Panc1 (cell line): ENCODE measurements around the gene EPN2. TPM values are rescaled to one million over a fixed set of nuclear protein-coding genes. Genes with fewer than 3 reads are reported as not detected.
A peak's percentile ranks its signal among the peaks of the same experiment; 100 is the strongest.
"Not testable (repeated sequence)": the region's sequence is repeated elsewhere in the genome, so short reads cannot be mapped to it uniquely, and the experiment has no call there.

Source experiments
- ATAC-seq: fragments of 200-7000 bp; cut with Tn5 transposase; 2 replicates; pipeline ENCODE4 v1.9.1; 2020; ENCODE audit warnings: mild to moderate bottlenecking, moderate library complexity
- Bru-seq: library from RNA; stranded (reverse); fragments of 400-500 nt; gene quantifications from one replicate; lab custom pipeline; 2021; lab: Mats Ljungman, UMichigan
- BruChase-seq, 2 experiments: library from RNA; stranded (reverse); fragments of 400-500 nt; gene quantifications; one replicate each; lab custom pipeline; 2021; lab: Mats Ljungman, UMichigan
- BruUV-seq: library from RNA; stranded (reverse); fragments of 400-500 nt; replicated peaks from 2 replicates; lab custom pipeline; 2021; lab: Mats Ljungman, UMichigan
- CTCF ChIA-PET: fragments of 300-600 bp; sonication (Branson Sonifier 250); formaldehyde crosslinking; loops from one replicate; lab custom pipeline; 2022; ENCODE audit warnings: antibody characterized with exemption; lab: Charles Lee
- POLR2A ChIA-PET: fragments of 300-600 bp; sonication (Branson Sonifier 250); formaldehyde crosslinking; loops from one replicate; lab custom pipeline; 2022; ENCODE audit warnings: antibody characterized with exemption; lab: Charles Lee
- DNase-seq: peaks from one replicate; pipeline ENCODE4 v3.0.0-alpha.2; 2010; ENCODE audit warnings: low read depth, low spot score
- H3K27ac ChIP-seq: 2 replicates; pipeline ENCODE4 v1.5.1; 2011; ENCODE audit warnings: mild to moderate bottlenecking, low read length, inconsistent platforms
- H3K27me3 ChIP-seq: fragments of 200-500 bp; sonication (Bioruptor generic); 2 replicates; pipeline ENCODE4 v1.6.0; 2014; ENCODE audit warnings: low read length, inconsistent platforms; ENCODE audit not compliant: control insufficient read depth, insufficient read depth
- H3K36me3 ChIP-seq: fragments of 200-500 bp; sonication (Bioruptor generic); 2 replicates; pipeline ENCODE4 v1.5.1; 2014; ENCODE audit warnings: inconsistent platforms, mild to moderate bottlenecking, low read length, moderate library complexity; ENCODE audit not compliant: control insufficient read depth, insufficient read depth
- H3K4me1 ChIP-seq: 2 replicates; pipeline ENCODE4 v1.5.1; 2011; ENCODE audit warnings: inconsistent platforms, mild to moderate bottlenecking, low read length, moderate library complexity; ENCODE audit not compliant: control insufficient read depth, insufficient read depth
- H3K4me3 ChIP-seq, 2 experiments: 2 replicates each; pipeline ENCODE4 v1.5.1; 2011 to 2012; ENCODE audit warnings: low read depth in 2 of 2, low read length in 2 of 2, mild to moderate bottlenecking in 2 of 2, inconsistent platforms in 1 of 2, moderate library complexity in 1 of 2
- H3K9me3 ChIP-seq: fragments of 200-500 bp; sonication (Bioruptor generic); 2 replicates; pipeline ENCODE4 v1.5.1; 2014; ENCODE audit warnings: low read depth, mild to moderate bottlenecking, inconsistent platforms, low read length, moderate library complexity; ENCODE audit not compliant: control insufficient read depth, insufficient read depth
- in situ Hi-C: cut with HindIII; loops from 2 replicates; pipeline ENCODE4 v1.10.0; 2016; ENCODE audit warnings: low sequenced_read_pairs, low pct_unique_long_range_greater_than_20kb
- intact Hi-C: fragments of 100-400 bp; cut with micrococcal nuclease; formaldehyde crosslinking; loops from one replicate; pipeline ENCODE4 v1.10.0; 2022; ENCODE audit not compliant: unreplicated experiment
- long read RNA-seq: library from polyadenylated mRNA; unstranded; transcript quantifications from one replicate; pipeline ENCODE4 v2.0.0, GENCODE V29; 2021; ENCODE audit not compliant: unreplicated experiment
- polyA plus RNA-seq: library from polyadenylated mRNA; unstranded; fragments of >200 nt; gene quantifications from one replicate; pipeline ENCODE4 v1.2.1, GENCODE V29; 2012; ENCODE audit warnings: missing spikeins; ENCODE audit not compliant: insufficient read length
- total RNA-seq: library from RNA; stranded (reverse); gene quantifications from one replicate; pipeline ENCODE4 v1.2.1, GENCODE V29; 2021; ENCODE audit not compliant: unreplicated experiment

The EPN2 gene
- 35.0 TPM for total RNA-seq
- 32.7 TPM for polyA plus RNA-seq
- Bru-seq, nascent RNA = percentile 71 among the genes with signal in this experiment
- BruChase-seq, experiment 1, labeled RNA remaining after a 2-hour chase = percentile 78 among the genes with signal in this experiment
- BruChase-seq, experiment 2, labeled RNA remaining after a 6-hour chase = percentile 80 among the genes with signal in this experiment
- long read RNA-seq, full-length matches to known transcripts = 15 of 42 reads
- long read RNA-seq, partial matches to known transcripts = 8 of 42 reads
- long read RNA-seq, other reads (novel, unspliced or antisense) = 19 of 42 reads

DNA sequence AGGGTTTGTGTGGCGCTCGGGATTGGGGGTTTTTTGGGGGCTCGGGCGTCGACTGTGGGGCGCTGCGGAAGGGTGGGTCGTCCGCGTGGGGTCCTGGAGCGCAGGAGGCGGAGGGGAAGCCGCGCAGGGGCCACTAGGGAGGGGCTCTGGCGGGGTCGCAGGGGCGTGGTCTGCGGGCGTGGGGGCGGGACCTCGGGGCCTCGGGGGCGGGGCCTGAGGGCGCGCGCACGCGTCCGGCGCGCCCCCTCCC lies at the start of gene EPN2:
Gene EPN2, plus strand, starts transcription at position 228 of the 250 bp plus-strand sequence. CDS start 45,754 bp downstream, outside the sequence.
- H3K36me3 ChIP-seq, intact Hi-C loops, BruUV-seq, H3K27me3 ChIP-seq, CTCF ChIA-PET, ATAC-seq, in situ Hi-C loops, DNase-seq, POLR2A ChIA-PET, H3K9me3 ChIP-seq, H3K4me1 ChIP-seq: not testable (repeated sequence)
- Histone ChIP-seq H3K27ac (peak within 1 kb of the TSS; percentile 79), H3K4me3 (peak within 1 kb of the TSS; percentile 78 to 83)

DNA sequence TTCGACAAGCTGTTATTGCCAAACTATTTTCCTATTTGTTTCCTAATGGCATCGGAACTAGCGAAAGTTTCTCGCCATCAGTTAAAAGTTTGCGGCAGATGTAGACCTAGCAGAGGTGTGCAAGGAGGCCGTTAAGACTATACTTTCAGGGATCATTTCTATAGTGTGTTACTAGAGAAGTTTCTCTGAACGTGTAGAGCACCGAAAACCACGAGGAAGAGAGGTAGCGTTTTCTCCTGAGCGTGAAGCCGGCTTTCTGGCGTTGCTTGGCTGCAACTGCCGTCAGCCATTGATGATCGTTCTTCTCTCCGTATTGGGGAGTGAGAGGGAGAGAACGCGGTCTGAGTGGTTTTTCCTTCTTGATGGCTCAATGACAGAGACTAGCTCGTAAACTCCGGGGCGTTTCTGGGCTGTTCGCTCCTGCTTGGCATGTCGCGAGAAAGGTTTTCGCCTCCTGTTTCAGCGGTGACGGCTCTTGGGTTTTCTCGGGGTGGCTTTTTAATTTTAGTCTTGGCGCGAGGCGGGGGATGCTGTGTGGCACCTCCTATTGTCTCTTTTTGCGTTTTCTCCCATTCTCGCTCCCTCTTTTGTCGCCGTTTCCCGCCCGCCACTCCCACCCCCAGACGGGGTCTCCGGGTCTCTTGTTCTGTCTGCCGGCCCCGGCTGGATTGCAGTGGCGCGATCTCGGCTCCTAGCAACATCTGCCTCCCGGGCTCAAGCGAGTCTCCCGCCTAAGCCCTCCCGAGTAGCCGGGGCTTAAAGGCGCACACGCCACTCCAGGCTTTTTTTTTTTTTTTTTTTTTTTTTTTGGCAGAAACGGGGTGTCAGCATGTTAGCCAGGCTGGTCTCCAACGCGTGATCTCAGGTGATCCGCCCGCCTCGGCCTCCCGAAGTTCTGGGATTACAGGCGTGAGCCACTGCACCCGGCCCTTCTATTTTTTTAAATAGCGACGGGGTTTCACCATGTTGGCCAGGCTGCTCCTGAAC lies 49.0 kb upstream of the EPN2 start:
- H3K27me3 ChIP-seq, H3K4me3 ChIP-seq, POLR2A ChIA-PET, intact Hi-C loops, H3K27ac ChIP-seq, H3K9me3 ChIP-seq, CTCF ChIA-PET, H3K4me1 ChIP-seq, H3K36me3 ChIP-seq, DNase-seq, in situ Hi-C loops: not testable (repeated sequence)
- peak; percentile 78 for ATAC-seq
- TSS peak; percentile 100 for BruUV-seq

DNA sequence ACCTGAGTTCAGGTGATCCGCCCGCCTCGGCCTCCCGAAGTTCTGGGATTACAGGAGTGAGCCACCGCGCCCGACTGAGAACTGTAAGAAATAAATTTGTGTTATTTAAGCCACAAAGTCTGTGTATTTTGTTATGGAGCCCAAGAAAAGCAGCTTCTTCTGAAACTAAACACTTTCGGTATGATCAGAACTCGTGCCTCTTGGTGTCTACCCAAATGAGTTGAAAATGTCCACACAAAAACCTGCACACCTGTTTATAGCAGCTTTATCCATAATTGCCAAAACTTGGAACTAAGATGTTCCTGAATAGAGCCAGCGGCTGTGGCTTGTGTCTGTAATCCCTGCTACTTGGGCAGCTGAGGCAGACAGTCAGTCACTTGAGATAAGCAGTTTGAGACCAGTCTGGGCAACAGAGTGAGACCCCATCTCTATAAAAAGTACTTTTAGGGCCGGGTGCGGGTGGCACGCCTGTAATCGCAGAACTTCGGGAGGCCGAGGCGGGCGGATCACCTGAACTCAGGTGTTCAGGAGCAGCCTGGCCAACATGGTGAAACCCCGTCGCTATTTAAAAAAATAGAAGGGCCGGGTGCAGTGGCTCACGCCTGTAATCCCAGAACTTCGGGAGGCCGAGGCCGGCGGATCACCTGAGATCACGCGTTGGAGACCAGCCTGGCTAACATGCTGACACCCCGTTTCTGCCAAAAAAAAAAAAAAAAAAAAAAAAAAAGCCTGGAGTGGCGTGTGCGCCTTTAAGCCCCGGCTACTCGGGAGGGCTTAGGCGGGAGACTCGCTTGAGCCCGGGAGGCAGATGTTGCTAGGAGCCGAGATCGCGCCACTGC lies 48.1 kb upstream of the EPN2 start:
- TSS peak; percentile 100 for BruUV-seq
- H3K4me3 ChIP-seq, H3K27me3 ChIP-seq, intact Hi-C loops, H3K36me3 ChIP-seq, H3K4me1 ChIP-seq, H3K27ac ChIP-seq, DNase-seq, in situ Hi-C loops, POLR2A ChIA-PET, H3K9me3 ChIP-seq, CTCF ChIA-PET: not testable (repeated sequence)
- peak; percentile 91 for ATAC-seq

DNA sequence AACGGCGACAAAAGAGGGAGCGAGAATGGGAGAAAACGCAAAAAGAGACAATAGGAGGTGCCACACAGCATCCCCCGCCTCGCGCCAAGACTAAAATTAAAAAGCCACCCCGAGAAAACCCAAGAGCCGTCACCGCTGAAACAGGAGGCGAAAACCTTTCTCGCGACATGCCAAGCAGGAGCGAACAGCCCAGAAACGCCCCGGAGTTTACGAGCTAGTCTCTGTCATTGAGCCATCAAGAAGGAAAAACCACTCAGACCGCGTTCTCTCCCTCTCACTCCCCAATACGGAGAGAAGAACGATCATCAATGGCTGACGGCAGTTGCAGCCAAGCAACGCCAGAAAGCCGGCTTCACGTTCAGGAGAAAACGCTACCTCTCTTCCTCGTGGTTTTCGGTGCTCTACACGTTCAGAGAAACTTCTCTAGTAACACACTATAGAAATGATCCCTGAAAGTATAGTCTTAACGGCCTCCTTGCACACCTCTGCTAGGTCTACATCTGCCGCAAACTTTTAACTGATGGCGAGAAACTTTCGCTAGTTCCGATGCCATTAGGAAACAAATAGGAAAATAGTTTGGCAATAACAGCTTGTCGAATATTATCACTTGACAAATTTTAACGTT lies 47.3 kb upstream of the EPN2 start:
- DNase-seq, H3K4me3 ChIP-seq, CTCF ChIA-PET, intact Hi-C loops, in situ Hi-C loops, ATAC-seq, H3K36me3 ChIP-seq, H3K27ac ChIP-seq, H3K9me3 ChIP-seq, POLR2A ChIA-PET, H3K27me3 ChIP-seq, H3K4me1 ChIP-seq, BruUV-seq: not testable (repeated sequence)

DNA sequence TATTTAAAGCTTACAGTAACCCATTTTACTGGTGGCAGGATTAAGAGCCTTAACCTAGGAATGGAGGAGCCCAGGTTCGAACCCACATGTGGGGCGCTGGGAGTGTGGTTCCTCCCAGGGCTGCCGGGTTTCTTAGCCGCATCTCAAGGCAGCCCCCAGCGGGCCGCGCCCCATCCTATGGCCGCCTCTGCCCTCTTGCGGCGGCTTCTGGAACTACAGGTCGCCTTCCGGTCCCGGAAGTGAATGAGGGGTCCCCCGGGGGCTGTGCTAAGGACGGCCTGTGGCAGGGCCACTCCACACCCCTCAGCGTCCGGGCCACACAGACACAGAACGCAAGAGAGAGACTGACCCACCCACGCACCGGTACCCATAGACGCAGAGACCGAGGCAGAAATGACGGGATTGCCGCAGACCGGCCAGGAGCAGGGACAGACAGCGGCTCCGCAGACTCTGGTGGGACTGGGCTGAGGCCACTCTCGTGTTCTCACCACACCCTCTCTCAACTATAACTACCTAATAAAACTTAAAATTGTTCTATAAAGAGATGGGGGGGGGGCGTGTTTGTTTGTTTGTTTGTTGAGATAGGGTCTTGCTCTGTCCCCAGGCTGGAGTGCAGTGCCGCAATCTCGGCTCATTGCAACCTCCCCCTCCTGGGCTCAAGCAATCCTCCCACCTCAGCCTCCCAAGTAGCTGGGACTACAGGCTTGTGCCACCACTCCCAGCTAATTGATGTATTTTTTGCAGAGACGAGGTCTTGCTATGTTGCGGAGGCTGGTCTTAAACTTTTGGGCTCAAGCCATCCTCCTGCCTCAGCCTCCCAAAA lies 40.6 kb upstream of the EPN2 start:
- BruUV-seq, POLR2A ChIA-PET, H3K27ac ChIP-seq, DNase-seq, CTCF ChIA-PET, in situ Hi-C loops, H3K9me3 ChIP-seq, intact Hi-C loops, H3K36me3 ChIP-seq, H3K27me3 ChIP-seq, H3K4me1 ChIP-seq: not testable (repeated sequence)
- peak; percentile 94 for ATAC-seq
- H3K4me3 ChIP-seq = peak overlapping the region in 1 of 2 experiments; percentile 17; a peak in 1 of 4 replicates

DNA sequence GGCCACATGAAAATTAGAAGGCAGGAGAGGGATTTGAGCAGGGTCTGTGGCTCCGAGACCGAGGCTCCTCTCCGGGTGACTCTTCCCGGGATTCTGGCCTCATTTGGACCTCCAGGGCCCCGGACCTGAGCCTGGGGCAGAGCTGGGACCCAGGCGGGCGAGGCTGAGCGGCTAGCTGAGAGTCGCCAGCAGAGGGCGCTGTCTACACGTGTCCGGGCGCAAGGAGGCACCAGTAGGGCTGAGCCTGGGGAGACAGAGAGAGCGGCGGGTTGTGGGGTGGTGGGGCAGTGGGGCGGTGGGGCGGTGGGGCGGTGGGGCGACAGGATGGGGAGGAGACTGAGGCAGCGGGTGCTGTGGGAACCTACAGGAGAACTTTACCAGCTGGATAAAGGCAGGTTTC lies 34.7 kb upstream of the EPN2 start:
- DNase-seq, H3K36me3 ChIP-seq, POLR2A ChIA-PET, intact Hi-C loops, H3K4me1 ChIP-seq, H3K4me3 ChIP-seq, in situ Hi-C loops, BruUV-seq, CTCF ChIA-PET, ATAC-seq, H3K27me3 ChIP-seq, H3K9me3 ChIP-seq, H3K27ac ChIP-seq: not testable (repeated sequence)
